Heart right ventricle (tissue), 16 donors: ENCODE results near the gene DEPP1. TPM values are rescaled to one million over a fixed set of nuclear protein-coding genes. Genes with fewer than 3 reads are reported as not detected.
A peak's percentile ranks its signal among the peaks of the same experiment; 100 is the strongest.

Source experiments
- ATAC-seq, 8 donors: fragments of 200-7000 bp; cut with Tn5 transposase; one replicate each; pipeline ENCODE4 v1.9.1; 2020; ENCODE audit warnings: mild to moderate bottlenecking in 8 of 8, moderate library complexity in 8 of 8, moderate number of reproducible peaks in 1 of 8
- DNase-seq, 2 donors: peaks; one replicate each; pipeline ENCODE4 v3.0.0-alpha.2; 2020
- H3K27ac ChIP-seq, 10 donors: fragments of 200-600 bp; sonication (generic) in 2 of 10; one replicate each; pipeline versions ENCODE4 v1.5.0 to v1.8.0; 2020 to 2022; ENCODE audit warnings: mild to moderate bottlenecking in 3 of 10
- H3K27me3 ChIP-seq, 7 donors: fragments of 200-600 bp; one replicate each; pipeline ENCODE4 v1.8.0; 2021 to 2022; ENCODE audit warnings: mild to moderate bottlenecking in 2 of 7
- H3K36me3 ChIP-seq, 9 donors: fragments of 200-600 bp; sonication (generic) in 1 of 9; one replicate each; pipeline versions ENCODE4 v1.5.0 to v1.8.0; 2020 to 2022; ENCODE audit warnings: mild to moderate bottlenecking in 2 of 9
- H3K4me1 ChIP-seq, 9 donors: fragments of 200-600 bp; sonication (generic) in 1 of 9; one replicate each; pipeline versions ENCODE4 v1.5.0 to v1.8.0; 2020 to 2022; ENCODE audit warnings: mild to moderate bottlenecking in 4 of 9
- H3K4me3 ChIP-seq, 10 donors: fragments of 200-600 bp; sonication (generic) in 2 of 10; one replicate each; pipeline versions ENCODE4 v1.5.0 to v1.8.0; 2020 to 2022; ENCODE audit warnings: mild to moderate bottlenecking in 7 of 10, moderate library complexity in 2 of 10
- H3K9me3 ChIP-seq, 11 donors: fragments of 200-600 bp in 10 of 11; sonication (generic) in 2 of 11; one replicate each; pipeline versions ENCODE4 v1.5.0 to v1.8.0; 2013 to 2022; ENCODE audit warnings: mild to moderate bottlenecking in 2 of 11, control low read depth in 1 of 11, moderate library complexity in 1 of 11
- CTCF ChIP-seq, 9 donors: fragments of 200-600 bp; sonication (generic) in 2 of 9; IDR thresholded peaks; one replicate each; pipeline versions ENCODE4 v1.5.0 to v1.8.0; 2021 to 2022; ENCODE audit warnings: antibody characterized with exemption in 9 of 9, mild to moderate bottlenecking in 5 of 9, moderate library complexity in 1 of 9
- WGBS, 2 donors: extraction: QIAGEN DNeasy Blood & Tissue Kit; methylation state at CpG; one replicate each; pipeline ENCODE4 v1.1.7; 2013; ENCODE audit warnings: inconsistent platforms in 1 of 2; 5-methylcytosine and 5-hydroxymethylcytosine counted together
- intact Hi-C, 10 donors: fragments of 100-400 bp; cut with DNase I; formaldehyde crosslinking; loops; one replicate each; pipeline versions ENCODE4 v1.11.1 to v1.14.2; 2022
- polyA plus RNA-seq, 2 donors: library from polyadenylated mRNA; stranded (reverse); fragments of 200-250 nt; gene quantifications; one replicate each; pipeline ENCODE4 v1.2.3, GENCODE V29; 2013
- total RNA-seq, 10 donors: library from RNA; stranded (reverse); fragmentation: NEBNext Ultra II Directional in 3 of 10; extraction: Animal tissue kit (Norgen Biotek cat#: 25700) in 3 of 10; gene quantifications; one replicate each; pipeline versions ENCODE4 v1.2.1 to v1.2.4, GENCODE V29; 2021 to 2023
- donor health status: Arrhythmogenic right ventricular cardiomyopathy.
- donor health status: ischemic (EF 13 %, LVEDD 7.1; RV severe dilation, severe dysfunction).
- donor health status: healthy with polysubstance abuse.
- donor health status: DM: no; HTN: yes; CAD: no.
- donor health status: DM: no; HTN: no; CAD: no.
- donor health status: ischemic (EF 25% LVEDD 6.9; RV normal size, moderate dysfunction).
- donor health status: ischemic (EF 25% LVEDD 5.7; RV mildly dilated, moderate dysfunction).
- donor health status: healthy.
- donor health status: DM: yes; HTN: yes; CAD: no.
- donor health status: Ischemic cardiomyopathy.
- donor health status: ischemic (EF 35%, LVEDD 5.7; RV mildly dilated, moderate dysfunction).
- donor health status: nonischemic (EF 11% LVEDD 7.7; RV severe dilation, severe dysfunction).
- donor health status: DM: yes; HTN: yes; CAD: no.
- donor health status: PGD.
- donor health status: ischemic (EF 29% LVEDD 5.4; RV normal size, mild dysfunction).
- donor health status: nonischemic (EF 23%, LVEDD 6.1; RV moderate dilation, normal function).

Gene DEPP1
- total and polyA plus RNA-seq, 12 donors = 10.0 to 172 (median 25.1) TPM

- peaks cover 12 to 81% (median 75%) of the 10 kb centered on the region in 9 donors for H3K4me1 ChIP-seq
- peak in 1 of 2 donors; percentile 56 for DNase-seq
- peak; percentile 15 to 73 (median 62) for ATAC-seq
These were observed 20.3 kb downstream of the DEPP1 start for GRCh38 chr10:44958196-44958897.

GRCh38 chr10:44956717-44957706 is 21.6 kb downstream of the DEPP1 start:
- Histone ChIP-seq H3K27me3 (no peaks in the 10 kb centered on the region), H3K4me3 (no peak overlapping the region), H3K27ac (peak overlapping the region in 9 of 10 donors; percentile 89 to 98 (median 94)), H3K9me3 (peaks cover 0 to 6% (median 0%) of the 10 kb centered on the region in 11 donors), H3K36me3 (peaks cover 0 to 27% (median 6%) of the 10 kb centered on the region in 9 donors), H3K4me1 (peaks cover 7 to 81% (median 70%) of the 10 kb centered on the region in 9 donors)
- ATAC-seq (no peak), DNase-seq (peak in 1 of 2 donors; percentile 3)
- TF ChIP-seq CTCF (IDR thresholded peaks at IDR 0.05) = no peak
- intact Hi-C loops = loop anchor here in 1 of 10 donors (2.0 kb wide), 1 partner anchor 78 kb away; no protein-coding TSS in a partner anchor
- WGBS, 2 donors = 92 to 95% methylated on average over 4 of the region's 4 CpGs

More at GRCh38 chr10:44958196-44958897, 20.3 kb downstream of the DEPP1 start:
- H3K27ac ChIP-seq = peak overlapping the region; percentile 89 to 98 (median 94)
- WGBS, 2 donors = 23 to 27% methylated on average over 5 of the region's 5 CpGs
- no peak for TF ChIP-seq CTCF (IDR thresholded peaks at IDR 0.05)
- peak overlapping the region; percentile 65 to 92 (median 74) for H3K4me3 ChIP-seq
- no peaks in the 10 kb centered on the region for H3K27me3 ChIP-seq
- intact Hi-C loops = loop anchor here in 1 of 10 donors (2.0 kb wide), 1 partner anchor 26 kb away; no protein-coding TSS in a partner anchor
- H3K9me3 ChIP-seq = peaks cover 0 to 6% (median 0%) of the 10 kb centered on the region in 11 donors
- H3K36me3 ChIP-seq = peaks cover 0 to 22% (median 6%) of the 10 kb centered on the region in 9 donors

- H3K4me1 ChIP-seq = peaks cover 7 to 78% (median 66%) of the 10 kb centered on the region in 9 donors
These were observed 22.4 kb downstream of the DEPP1 start for GRCh38 chr10:44956226-44956625.

More at GRCh38 chr10:44956226-44956625, 22.4 kb downstream of the DEPP1 start:
- TF ChIP-seq CTCF (IDR thresholded peaks at IDR 0.05) = no peak
- no peaks in the 10 kb centered on the region for H3K27me3 ChIP-seq
- peaks cover 0 to 6% (median 0%) of the 10 kb centered on the region in 11 donors for H3K9me3 ChIP-seq
- 87 to 89% methylated on average over 4 of the region's 4 CpGs for WGBS, 2 donors
- peaks cover 0 to 27% (median 6%) of the 10 kb centered on the region in 9 donors for H3K36me3 ChIP-seq
- peak in 1 of 2 donors; percentile 2 for DNase-seq
- no peak overlapping the region for H3K4me3 ChIP-seq
- H3K27ac ChIP-seq = peak overlapping the region in 7 of 10 donors; percentile 10 to 98 (median 53)
- intact Hi-C loops = loop anchor here in 1 of 10 donors (2.0 kb wide), 1 partner anchor 77 kb away; no protein-coding TSS in a partner anchor
- no peak for ATAC-seq
